GM23248 (cell line): ENCODE data around the gene SLC16A8. TPM values are rescaled to one million over a fixed set of nuclear protein-coding genes. Genes with fewer than 3 reads are reported as not detected.

Source experiments
- DNase-seq: peaks from one replicate; pipeline ENCODE4 v3.0.0-alpha.2; 2015
- H2AFZ ChIP-seq: fragments of 200-600 bp; sonication (generic); 2 replicates; pipeline ENCODE4 v1.6.1; 2016; ENCODE audit warnings: antibody characterized with exemption
- H3F3A ChIP-seq: fragments of 200-600 bp; sonication (generic); 2 replicates; pipeline ENCODE4 v1.6.1; 2016; ENCODE audit warnings: mild to moderate bottlenecking, antibody characterized with exemption, mixed run types; ENCODE audit not compliant: insufficient read depth
- H3K27ac ChIP-seq: fragments of 200-600 bp; sonication (generic); 2 replicates; pipeline ENCODE4 v1.5.1; 2016; ENCODE audit warnings: mild to moderate bottlenecking
- H3K27me3 ChIP-seq: fragments of 200-600 bp; sonication (generic); replicated peaks from 2 replicates; pipeline ENCODE4 v1.6.1; 2016; ENCODE audit warnings: mild to moderate bottlenecking; ENCODE audit not compliant: insufficient read depth
- H3K36me3 ChIP-seq: fragments of 200-600 bp; sonication (generic); 2 replicates; pipeline ENCODE4 v1.6.1; 2016; ENCODE audit warnings: low read depth, mild to moderate bottlenecking
- H3K4me1 ChIP-seq: fragments of 200-600 bp; sonication (generic); 2 replicates; pipeline ENCODE4 v1.6.1; 2016; ENCODE audit warnings: mild to moderate bottlenecking; ENCODE audit not compliant: insufficient read depth
- H3K4me2 ChIP-seq: fragments of 200-600 bp; sonication (generic); one replicate; pipeline ENCODE4 v1.6.1; 2016; ENCODE audit warnings: mild to moderate bottlenecking; ENCODE audit not compliant: unreplicated experiment
- H3K4me3 ChIP-seq: fragments of 200-600 bp; sonication (generic); 2 replicates; pipeline ENCODE4 v1.5.1; 2016; ENCODE audit warnings: mild to moderate bottlenecking
- H3K79me2 ChIP-seq: fragments of 200-600 bp; sonication (generic); 2 replicates; pipeline ENCODE4 v1.6.1; 2016; ENCODE audit warnings: mild to moderate bottlenecking; ENCODE audit not compliant: insufficient read depth
- H3K9ac ChIP-seq: fragments of 200-600 bp; sonication (generic); 2 replicates; pipeline ENCODE4 v1.6.1; 2016; ENCODE audit warnings: mild to moderate bottlenecking
- H3K9me2 ChIP-seq: fragments of 200-600 bp; sonication (generic); 2 replicates; pipeline ENCODE4 v1.6.1; 2016; ENCODE audit warnings: mixed run types, mild to moderate bottlenecking, moderate library complexity; ENCODE audit not compliant: insufficient read depth
- H3K9me3 ChIP-seq: fragments of 200-600 bp; sonication (generic); one replicate; pipeline ENCODE4 v1.6.1; 2017; ENCODE audit warnings: low read depth
- H4K20me1 ChIP-seq: fragments of 200-600 bp; sonication (generic); 2 replicates; pipeline ENCODE4 v1.6.0; 2016; ENCODE audit not compliant: insufficient read depth
- EZH2 ChIP-seq: fragments of 200-600 bp; sonication (generic); IDR thresholded peaks from 2 replicates; pipeline ENCODE4 v1.6.1; 2018; ENCODE audit warnings: antibody characterized with exemption, mild to moderate bottlenecking; ENCODE audit not compliant: insufficient read depth, poor library complexity, severe bottlenecking
- EZH2phosphoT487 ChIP-seq: fragments of 200-600 bp; sonication (generic); IDR thresholded peaks from 2 replicates; pipeline ENCODE4 v1.6.1; 2018; ENCODE audit warnings: antibody characterized with exemption, moderate library complexity, mild to moderate bottlenecking, low read depth; ENCODE audit not compliant: insufficient read depth
- WGBS, 2 experiments: methylation state at CpG; one replicate each; pipeline ENCODE4 v1.1.6; 2015 to 2017; ENCODE audit warnings: low lambda C conversion rate in 2 of 2, low coverage in 1 of 2; ENCODE audit errors: missing lambda C conversion rate in 2 of 2; 5-methylcytosine and 5-hydroxymethylcytosine counted together
- in situ Hi-C: fragments of 300-500 bp; cut with MboI; formaldehyde crosslinking; loops from 2 replicates; pipeline ENCODE4 v1.15.0; 2020
- polyA plus RNA-seq: library from polyadenylated mRNA; unstranded; fragments of >200 nt; fragmentation: Nextera tagmentation; extraction: Ambion mirVana; gene quantifications from 2 replicates; pipeline ENCODE4 v1.2.1, GENCODE V29; 2016
- total RNA-seq: library from RNA; depleted of rRNA; stranded (reverse); fragments of >200 nt; shearing (Covaris generic); gene quantifications from 2 replicates; pipeline ENCODE4 v1.2.3, GENCODE V29; 2014

The SLC16A8 gene
- total and polyA plus RNA-seq, 2 experiments from 2014 or later: 1.3 to 1.4 TPM

GRCh38 chr22:38036392-38037062 lies 47.5 kb downstream of the SLC16A8 start:
- WGBS, 2 experiments: 79 to 84% methylated on average over 10 of the region's 10 CpGs
- no peaks in the 10 kb centered on the region for H3F3A ChIP-seq
- no peak overlapping the region for H3K9ac ChIP-seq
- no peaks in the 10 kb centered on the region for H4K20me1 ChIP-seq
- DNase-seq: no peak
- in situ Hi-C loops: no loop called here
- H3K4me3 ChIP-seq: no peak overlapping the region
- H3K9me2 ChIP-seq: no peaks in the 10 kb centered on the region
- no peaks in the 10 kb centered on the region for H3K27me3 ChIP-seq
- H3K79me2 ChIP-seq: no peaks in the 10 kb centered on the region
- no peaks in the 10 kb centered on the region for H3K9me3 ChIP-seq
- H3K27ac ChIP-seq: no peak overlapping the region
- peaks cover 19% of the 10 kb centered on the region for H3K4me1 ChIP-seq
- H3K4me2 ChIP-seq: no peak overlapping the region
- no peak overlapping the region for H2AFZ ChIP-seq
- no peak for TF ChIP-seq EZH2
- no peak for TF ChIP-seq EZH2phosphoT487
- no peaks in the 10 kb centered on the region for H3K36me3 ChIP-seq

DNA sequence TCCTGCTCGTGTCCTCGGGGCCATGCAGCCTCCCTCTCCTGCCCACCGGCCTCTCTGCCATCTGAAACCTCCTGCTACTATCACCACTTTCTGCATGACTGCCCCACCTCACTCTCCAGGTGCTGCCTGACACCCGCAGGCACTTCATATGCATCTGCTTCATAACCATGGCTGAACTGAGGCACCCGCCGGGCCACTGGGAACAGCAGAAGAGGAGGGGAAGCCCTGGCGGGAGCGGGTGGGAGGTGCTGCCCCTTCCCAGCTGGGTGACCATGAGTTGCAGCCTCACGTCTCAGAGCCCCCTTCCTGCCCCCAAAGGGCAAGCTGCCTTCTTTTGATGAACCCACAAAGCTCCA lies 48.5 kb downstream of the SLC16A8 start:
- no peaks in the 10 kb centered on the region for H3K9me2 ChIP-seq
- no peaks in the 10 kb centered on the region for H3K9me3 ChIP-seq
- no peak overlapping the region for H3K27ac ChIP-seq
- TF ChIP-seq EZH2: no peak
- no peak for TF ChIP-seq EZH2phosphoT487
- no peaks in the 10 kb centered on the region for H4K20me1 ChIP-seq
- H3K27me3 ChIP-seq: no peaks in the 10 kb centered on the region
- no peak overlapping the region for H3K4me3 ChIP-seq
- no peak overlapping the region for H2AFZ ChIP-seq
- no peaks in the 10 kb centered on the region for H3K36me3 ChIP-seq
- H3K9ac ChIP-seq: no peak overlapping the region
- whole genome bisulfite sequencing, 2 experiments: 86 to 87% methylated on average over 9 of the region's 9 CpGs
- H3K79me2 ChIP-seq: no peaks in the 10 kb centered on the region
- no peaks in the 10 kb centered on the region for H3F3A ChIP-seq
- peaks cover 19% of the 10 kb centered on the region for H3K4me1 ChIP-seq
- no peak overlapping the region for H3K4me2 ChIP-seq
- DNase-seq: no peak
- in situ Hi-C loops: no loop called here

GRCh38 chr22:38034884-38035529 lies 49.0 kb downstream of the SLC16A8 start:
- Histone ChIP-seq H3K4me1 (peaks cover 19% of the 10 kb centered on the region), H3F3A (no peaks in the 10 kb centered on the region), H3K27me3 (no peaks in the 10 kb centered on the region), H3K9me3 (no peaks in the 10 kb centered on the region), H3K4me2 (peak overlapping the region; percentile 39), H3K27ac (no peak overlapping the region), H2AFZ (peak overlapping the region; percentile 54), H3K36me3 (no peaks in the 10 kb centered on the region), H3K9ac (peak overlapping the region; percentile 7; the same call in 1 of the 2 replicates), H3K9me2 (no peaks in the 10 kb centered on the region), H3K4me3 (no peak overlapping the region), H4K20me1 (no peaks in the 10 kb centered on the region), H3K79me2 (no peaks in the 10 kb centered on the region)
- in situ Hi-C loops: no loop called here
- TF ChIP-seq EZH2: no peak
- no peak for TF ChIP-seq EZH2phosphoT487
- no peak for DNase-seq
- 68 to 70% methylated on average over 11 of the region's 11 CpGs for WGBS, 2 experiments

DNA sequence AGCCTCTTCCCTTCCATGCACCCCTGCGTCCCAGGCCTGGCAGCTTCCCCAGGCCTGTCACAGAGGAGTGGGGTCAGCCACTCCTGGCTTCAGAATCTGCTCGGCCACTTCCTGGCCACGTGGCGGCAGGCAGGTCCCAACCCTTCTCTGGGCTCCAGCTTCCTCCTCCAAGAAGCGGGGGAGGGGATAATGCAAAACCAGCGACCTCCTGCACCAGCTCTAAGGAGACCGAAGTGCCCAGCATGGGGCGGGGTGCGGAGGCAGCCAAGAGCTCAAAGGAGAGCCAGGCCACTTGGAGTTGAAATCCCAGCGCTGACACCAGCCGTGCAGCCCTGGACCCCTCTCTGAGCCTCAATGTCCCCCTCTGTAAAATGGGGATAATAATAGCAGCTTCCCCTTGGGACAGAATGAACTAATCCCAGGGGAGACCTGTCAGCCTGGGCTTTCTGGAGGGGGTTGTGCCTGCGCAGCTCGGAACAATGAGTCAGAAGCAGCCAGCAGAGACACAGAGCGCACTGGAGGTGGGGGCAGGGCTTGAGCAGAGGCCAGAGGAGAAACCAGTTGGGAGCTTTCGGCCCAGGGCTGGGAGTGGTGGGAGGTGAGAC lies 49.6 kb downstream of the SLC16A8 start:
- in situ Hi-C loops: no loop called here
- WGBS, 2 experiments: 51 to 54% methylated on average over 15 of the region's 15 CpGs
- H3K9ac ChIP-seq: peak overlapping the region; percentile 7; the same call in 1 of the 2 replicates
- H3K4me3 ChIP-seq: no peak overlapping the region
- H3K4me1 ChIP-seq: peaks cover 19% of the 10 kb centered on the region
- no peaks in the 10 kb centered on the region for H3K9me3 ChIP-seq
- TF ChIP-seq EZH2 (no peak), EZH2phosphoT487 (no peak)
- H3K36me3 ChIP-seq: no peaks in the 10 kb centered on the region
- peak overlapping the region; percentile 25; the same call in 1 of the 2 replicates for H3K27ac ChIP-seq
- no peaks in the 10 kb centered on the region for H4K20me1 ChIP-seq
- no peaks in the 10 kb centered on the region for H3F3A ChIP-seq
- no peaks in the 10 kb centered on the region for H3K9me2 ChIP-seq
- peak overlapping the region; percentile 39 for H3K4me2 ChIP-seq
- H3K27me3 ChIP-seq: no peaks in the 10 kb centered on the region
- H3K79me2 ChIP-seq: no peaks in the 10 kb centered on the region
- peak; percentile 96 for DNase-seq
- peak overlapping the region; percentile 54 for H2AFZ ChIP-seq
